CD14-positive monocyte (primary cell): ENCODE data around the gene LAMB3. TPM values are rescaled to one million over a fixed set of nuclear protein-coding genes. Genes with fewer than 3 reads are reported as not detected.
A peak's percentile ranks its signal among the peaks of the same experiment; 100 is the strongest.

Experiments used
- DNase-seq, 3 donors: peaks; one replicate each; pipeline ENCODE4 v3.0.0-alpha.2; 2011 to 2022
- H2AFZ ChIP-seq: 2 replicates; pipeline ENCODE4 v1.6.0; 2012; ENCODE audit warnings: mild to moderate bottlenecking, low read depth, low read length, inconsistent platforms; ENCODE audit not compliant: insufficient read depth, poor library complexity, severe bottlenecking
- H3K27ac ChIP-seq, 2 donors: 1 replicate in 1 of 2; 2 replicates in 1 of 2; pipeline ENCODE4 v1.5.1; 2012 to 2013; ENCODE audit warnings: low read length in 2 of 2, control low read depth in 1 of 2, inconsistent platforms in 1 of 2, low read depth in 1 of 2, mild to moderate bottlenecking in 1 of 2
- H3K27me3 ChIP-seq, 2 donors: one replicate each; pipeline versions ENCODE4 v1.6.0 to v1.6.1; 2011 to 2013; ENCODE audit warnings: low read length in 2 of 2; ENCODE audit not compliant: control insufficient read depth in 2 of 2, insufficient read depth in 2 of 2
- H3K36me3 ChIP-seq, 2 donors: replicated peaks in 1 of 2; 1 replicate in 1 of 2; 2 replicates in 1 of 2; pipeline versions ENCODE4 v1.5.1 to v1.6.1; 2012 to 2013; ENCODE audit warnings: low read length in 2 of 2, control low read depth in 1 of 2, inconsistent platforms in 1 of 2, mild to moderate bottlenecking in 1 of 2; ENCODE audit not compliant: insufficient read depth in 2 of 2, control insufficient read depth in 1 of 2
- H3K4me1 ChIP-seq, 2 donors: 1 replicate in 1 of 2; 2 replicates in 1 of 2; pipeline versions ENCODE4 v1.5.1 to v1.6.1; 2012 to 2013; ENCODE audit warnings: low read length in 2 of 2, control low read depth in 1 of 2, inconsistent platforms in 1 of 2, mild to moderate bottlenecking in 1 of 2, moderate library complexity in 1 of 2; ENCODE audit not compliant: insufficient read depth in 2 of 2, control insufficient read depth in 1 of 2
- H3K4me2 ChIP-seq: replicated peaks from 2 replicates; pipeline ENCODE3; 2012; ENCODE audit warnings: low read length, moderate library complexity, mild to moderate bottlenecking; ENCODE audit not compliant: poor library complexity, severe bottlenecking; ENCODE audit errors: extremely low read depth
- H3K4me3 ChIP-seq, 3 experiments: fragments of 200-600 bp in 1 of 3; sonication (generic) in 1 of 3; replicated peaks in 1 of 3; 1 replicate in 2 of 3; 2 replicates in 1 of 3; pipeline ENCODE4 v1.5.1; 2011 to 2013; ENCODE audit warnings: low read length in 3 of 3, mild to moderate bottlenecking in 3 of 3, control low read depth in 2 of 3, low read depth in 2 of 3, inconsistent platforms in 1 of 3, moderate library complexity in 1 of 3
- H3K79me2 ChIP-seq: 2 replicates; pipeline ENCODE4 v1.6.0; 2012; ENCODE audit warnings: mild to moderate bottlenecking, control low read depth, inconsistent platforms, low read length, moderate library complexity; ENCODE audit not compliant: insufficient read depth
- H3K9ac ChIP-seq: 2 replicates; pipeline ENCODE4 v1.6.0; 2017; ENCODE audit warnings: low read length, mild to moderate bottlenecking; ENCODE audit not compliant: insufficient read depth, poor library complexity, severe bottlenecking
- H3K9me3 ChIP-seq, 2 donors: replicated peaks in 1 of 2; 1 replicate in 1 of 2; 2 replicates in 1 of 2; pipeline versions ENCODE4 v1.5.1 to v1.6.1; 2012 to 2013; ENCODE audit warnings: low read length in 2 of 2, control low read depth in 1 of 2; ENCODE audit not compliant: control insufficient read depth in 1 of 2, insufficient read depth in 1 of 2
- H4K20me1 ChIP-seq: 2 replicates; pipeline ENCODE4 v1.6.0; 2012; ENCODE audit warnings: mild to moderate bottlenecking, low read length, control low read depth, moderate library complexity; ENCODE audit not compliant: insufficient read depth
- H3K27ac Mint-ChIP-seq, 7 donors: one replicate each; pipeline ENCODE4 v1.8.0; 2020; ENCODE audit warnings: mild to moderate bottlenecking in 7 of 7, mixed read lengths in 7 of 7, moderate library complexity in 6 of 7, inconsistent platforms in 2 of 7
- H3K27me3 Mint-ChIP-seq, 3 donors: one replicate each; pipeline ENCODE4 v1.8.0; 2021 to 2022; ENCODE audit warnings: low read depth in 3 of 3, mild to moderate bottlenecking in 3 of 3, mixed read lengths in 3 of 3, moderate library complexity in 3 of 3, inconsistent platforms in 1 of 3
- H3K36me3 Mint-ChIP-seq, 2 donors: one replicate each; pipeline ENCODE4 v1.8.0; 2020; ENCODE audit warnings: mixed read lengths in 2 of 2, inconsistent platforms in 1 of 2, mild to moderate bottlenecking in 1 of 2
- H3K4me1 Mint-ChIP-seq: one replicate; pipeline ENCODE4 v1.8.0; 2020; ENCODE audit warnings: mild to moderate bottlenecking, mixed read lengths
- H3K4me3 Mint-ChIP-seq, 2 donors: one replicate each; pipeline ENCODE4 v1.8.0; 2020; ENCODE audit warnings: mild to moderate bottlenecking in 2 of 2, mixed read lengths in 2 of 2, moderate library complexity in 1 of 2
- H3K9me3 Mint-ChIP-seq, 7 donors: one replicate each; pipeline ENCODE4 v1.8.0; 2020 to 2022; ENCODE audit warnings: mixed read lengths in 7 of 7, mild to moderate bottlenecking in 6 of 7, moderate library complexity in 6 of 7, inconsistent platforms in 2 of 7
- CTCF ChIP-seq: fragments of 200-600 bp; IDR thresholded peaks from one replicate; pipeline ENCODE4 v1.8.0; 2022; ENCODE audit warnings: antibody characterized with exemption, mild to moderate bottlenecking
- WGBS: methylation state at CpG from one replicate; pipeline ENCODE4 v1.1.5; 2013; ENCODE audit warnings: missing lambda C conversion rate; ENCODE audit not compliant: insufficient coverage; 5-methylcytosine and 5-hydroxymethylcytosine counted together
- intact Hi-C, 2 donors: fragments of 100-400 bp; cut with micrococcal nuclease; formaldehyde crosslinking; loops; one replicate each; pipeline versions ENCODE4 v1.15.0 to v1.15.1; 2023
- polyA plus RNA-seq, 3 donors: library from polyadenylated mRNA; depleted of rRNA in 1 of 3; unstranded in 2 of 3; stranded (reverse) in 1 of 3; fragments of 300-500 nt in 2 of 3; fragments of >200 nt in 1 of 3; fragmentation: Illumina TruSeq in 2 of 3; gene quantifications; 1 replicate in 2 of 3; 2 replicates in 1 of 3; pipeline ENCODE4 v1.2.3, GENCODE V29; 2012 to 2021

Gene LAMB3
- polyA plus RNA-seq, 3 donors: 0.29 to 0.67 (median 0.30) TPM

DNA sequence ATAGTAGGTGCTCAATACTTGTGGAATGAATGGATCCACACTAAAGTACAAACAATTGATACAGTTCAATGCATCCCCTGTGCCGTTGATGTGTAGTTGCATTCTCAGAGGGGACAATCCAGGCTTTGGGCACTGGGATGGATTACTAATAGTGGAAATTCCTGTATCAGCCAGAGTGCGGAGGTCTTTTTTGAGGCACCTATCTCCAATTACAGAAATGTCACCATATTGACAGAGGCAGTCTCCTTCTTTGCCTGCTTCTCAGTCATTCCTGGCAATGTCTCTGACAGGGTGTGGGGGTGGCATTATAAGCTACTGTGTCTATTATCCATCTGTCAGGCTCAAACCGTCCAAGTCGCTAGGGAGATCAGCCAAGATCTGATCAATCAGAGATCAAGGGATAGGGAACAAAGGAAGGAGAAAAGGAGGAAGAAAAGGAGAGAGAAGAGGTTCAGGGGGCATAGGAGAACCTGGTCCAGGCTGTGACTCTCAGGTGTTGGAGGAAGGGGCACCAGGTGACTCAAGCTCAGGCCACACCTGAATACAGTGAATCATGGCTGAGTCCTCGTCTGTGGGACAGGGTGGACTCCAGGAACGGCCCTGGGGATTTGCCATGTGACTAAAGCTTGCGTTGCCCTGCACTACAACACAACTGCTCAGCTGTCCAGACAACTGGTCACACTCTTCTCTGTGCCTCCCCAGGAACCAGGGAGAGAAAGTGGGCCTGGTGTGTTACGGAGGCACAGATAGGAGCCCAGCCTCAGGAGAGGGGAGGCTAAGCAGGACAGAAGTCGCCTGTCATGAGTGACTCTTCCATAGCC lies 3.4 kb upstream of the LAMB3 start:
- Histone ChIP-seq H3K27ac (no peak overlapping the region), H3K36me3 (no peaks in the 10 kb centered on the region), H3K9ac (no peak overlapping the region), H3K27me3 (peaks cover 11 to 56% of the 10 kb centered on the region in 2 donors), H3K4me2 (no peak overlapping the region), H3K9me3 (no peaks in the 10 kb centered on the region), H3K4me1 (peaks cover 61 to 72% of the 10 kb centered on the region in 2 donors), H2AFZ (no peak overlapping the region), H3K4me3 (no peak overlapping the region), H4K20me1 (no peaks in the 10 kb centered on the region), H3K79me2 (no peaks in the 10 kb centered on the region)
- Mint-ChIP-seq H3K27me3 (peaks cover 43 to 70% (median 48%) of the 10 kb centered on the region in 3 donors), H3K4me3 (peak overlapping the region in 1 of 2 donors; percentile 80), H3K36me3 (peaks cover 17 to 30% of the 10 kb centered on the region in 2 donors), H3K4me1 (peaks cover 74% of the 10 kb centered on the region), H3K27ac (peak overlapping the region in 6 of 7 donors; percentile 17 to 98 (median 94)), H3K9me3 (peaks cover 0 to 4% (median 0%) of the 10 kb centered on the region in 7 donors)
- intact Hi-C loops: loop anchor here in 1 of 2 donors (2.0 kb wide), 1 partner anchor 17 kb away; no protein-coding TSS in a partner anchor
- 83% methylated on average over 1 of the region's 9 CpGs for WGBS
- peak in 1 of 3 donors; percentile 43 for DNase-seq
- TF ChIP-seq CTCF: no peak

DNA sequence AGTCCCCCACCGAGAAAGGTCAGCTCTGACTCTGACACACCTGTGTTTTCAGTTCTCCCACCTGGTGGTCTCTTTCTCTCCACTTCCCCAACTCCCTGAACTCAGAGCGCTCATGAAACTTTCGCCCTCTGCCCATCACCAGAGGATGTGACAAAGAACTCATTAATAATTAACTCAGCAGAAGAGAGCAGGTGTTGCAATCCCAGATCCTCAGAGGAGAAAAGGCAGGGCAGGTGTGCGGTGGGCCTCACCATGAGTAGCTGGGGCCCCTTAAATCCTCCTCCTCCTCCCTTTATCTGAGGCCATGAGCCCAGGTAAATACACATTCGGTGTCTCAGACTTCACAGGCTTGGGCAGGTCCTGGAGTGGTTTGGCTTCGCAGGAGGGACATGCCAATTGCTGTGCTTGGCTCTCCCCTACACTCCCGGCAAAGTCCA lies 1.7 kb upstream of the LAMB3 start:
- H3K27ac ChIP-seq: no peak overlapping the region
- intact Hi-C loops: no loop called here
- peaks cover 11 to 56% of the 10 kb centered on the region in 2 donors for H3K27me3 ChIP-seq
- H3K36me3 ChIP-seq: no peaks in the 10 kb centered on the region
- H3K36me3 Mint-ChIP-seq: peaks cover 17 to 28% of the 10 kb centered on the region in 2 donors
- 98% methylated on average over 5 of the region's 7 CpGs for WGBS
- H3K27me3 Mint-ChIP-seq: peaks cover 43 to 65% (median 48%) of the 10 kb centered on the region in 3 donors
- no peaks in the 10 kb centered on the region for H3K9me3 ChIP-seq
- no peak overlapping the region for H2AFZ ChIP-seq
- H3K9me3 Mint-ChIP-seq: peaks cover 0 to 4% (median 0%) of the 10 kb centered on the region in 7 donors
- no peak overlapping the region for H3K9ac ChIP-seq
- H3K4me1 Mint-ChIP-seq: peaks cover 74% of the 10 kb centered on the region
- TF ChIP-seq CTCF: no peak
- H3K79me2 ChIP-seq: no peaks in the 10 kb centered on the region
- no peaks in the 10 kb centered on the region for H4K20me1 ChIP-seq
- H3K4me1 ChIP-seq: peaks cover 63 to 72% of the 10 kb centered on the region in 2 donors
- no peak overlapping the region for H3K4me2 ChIP-seq
- no peak overlapping the region for H3K4me3 ChIP-seq
- H3K4me3 Mint-ChIP-seq: peak overlapping the region in 1 of 2 donors; percentile 75
- no peak for DNase-seq
- peak overlapping the region in 6 of 7 donors; percentile 39 to 93 (median 84) for H3K27ac Mint-ChIP-seq
